IPS-15b (cell line): Measurements from ENCODE around the gene SIK2.
"Not testable (repeated sequence)": the region's sequence is repeated elsewhere in the genome, so short reads cannot be mapped to it uniquely, and the experiment has no call there.

Experiments
- H3K27me3 ChIP-seq: one replicate; pipeline ENCODE4 v1.6.1; 2013; ENCODE audit warnings: low read length; ENCODE audit not compliant: control insufficient read depth, insufficient read depth
- H3K36me3 ChIP-seq: one replicate; pipeline ENCODE4 v1.6.1; 2013; ENCODE audit warnings: low read length; ENCODE audit not compliant: control insufficient read depth, insufficient read depth
- H3K4me1 ChIP-seq: one replicate; pipeline ENCODE4 v1.6.1; 2013; ENCODE audit warnings: mild to moderate bottlenecking, low read length; ENCODE audit not compliant: control insufficient read depth, insufficient read depth
- H3K4me3 ChIP-seq: one replicate; pipeline ENCODE4 v1.5.1; 2013; ENCODE audit warnings: low read depth, low read length
- H3K9ac ChIP-seq: one replicate; pipeline ENCODE4 v1.6.1; 2013; ENCODE audit warnings: low read depth, mild to moderate bottlenecking, low read length
- H3K9me3 ChIP-seq: one replicate; pipeline ENCODE4 v1.6.1; 2013; ENCODE audit warnings: mild to moderate bottlenecking, low read length; ENCODE audit not compliant: control insufficient read depth, insufficient read depth

Gene SIK2

GRCh38 chr11:111645657-111646316 is 43.5 kb downstream of the SIK2 start:
- Histone ChIP-seq H3K9me3 (no peaks in the 10 kb centered on the region), H3K4me1 (no peaks in the 10 kb centered on the region), H3K27me3 (no peaks in the 10 kb centered on the region), H3K9ac (no peak overlapping the region), H3K36me3 (no peaks in the 10 kb centered on the region), H3K4me3 (no peak overlapping the region)

- H3K27me3 ChIP-seq, H3K9me3 ChIP-seq, H3K36me3 ChIP-seq, H3K9ac ChIP-seq, H3K4me1 ChIP-seq, H3K4me3 ChIP-seq: not testable (repeated sequence)
Measured at GRCh38 chr11:111651336-111651735, 49.1 kb downstream of the SIK2 start.

- no peaks in the 10 kb centered on the region for H3K27me3 ChIP-seq
- no peak overlapping the region for H3K9ac ChIP-seq
- no peaks in the 10 kb centered on the region for H3K36me3 ChIP-seq
- no peaks in the 10 kb centered on the region for H3K9me3 ChIP-seq
- no peak overlapping the region for H3K4me3 ChIP-seq
- no peaks in the 10 kb centered on the region for H3K4me1 ChIP-seq
Measured at GRCh38 chr11:111652184-111652583, 49.9 kb downstream of the SIK2 start.

- no peak overlapping the region for H3K9ac ChIP-seq
- H3K4me3 ChIP-seq, result no peak overlapping the region
- no peaks in the 10 kb centered on the region for H3K36me3 ChIP-seq
- no peaks in the 10 kb centered on the region for H3K9me3 ChIP-seq
- no peaks in the 10 kb centered on the region for H3K27me3 ChIP-seq
- H3K4me1 ChIP-seq, result peaks cover 3% of the 10 kb centered on the region
Measured at GRCh38 chr11:111654601-111655000, 52.4 kb downstream of the SIK2 start.

GRCh38 chr11:111655924-111656323 is 53.7 kb downstream of the SIK2 start:
- H3K4me3 ChIP-seq, result no peak overlapping the region
- H3K27me3 ChIP-seq, result no peaks in the 10 kb centered on the region
- H3K9ac ChIP-seq, result no peak overlapping the region
- H3K36me3 ChIP-seq, result no peaks in the 10 kb centered on the region
- no peaks in the 10 kb centered on the region for H3K9me3 ChIP-seq
- H3K4me1 ChIP-seq, result peaks cover 3% of the 10 kb centered on the region

GRCh38 chr11:111657905-111658304 is 55.7 kb downstream of the SIK2 start:
- not testable (repeated sequence) for H3K4me3 ChIP-seq, H3K27me3 ChIP-seq, H3K36me3 ChIP-seq, H3K4me1 ChIP-seq, H3K9ac ChIP-seq, H3K9me3 ChIP-seq

- not testable (repeated sequence) for H3K4me1 ChIP-seq, H3K9me3 ChIP-seq, H3K9ac ChIP-seq, H3K36me3 ChIP-seq, H3K4me3 ChIP-seq, H3K27me3 ChIP-seq
Measured at GRCh38 chr11:111658493-111658892, 56.2 kb downstream of the SIK2 start.

GRCh38 chr11:111659201-111660115 is 57.2 kb downstream of the SIK2 start:
- H3K36me3 ChIP-seq, result no peaks in the 10 kb centered on the region
- no peak overlapping the region for H3K4me3 ChIP-seq
- no peaks in the 10 kb centered on the region for H3K27me3 ChIP-seq
- no peak overlapping the region for H3K9ac ChIP-seq
- no peaks in the 10 kb centered on the region for H3K9me3 ChIP-seq
- peaks cover 3% of the 10 kb centered on the region for H3K4me1 ChIP-seq

- Histone ChIP-seq H3K9ac (no peak overlapping the region), H3K4me1 (peaks cover 3% of the 10 kb centered on the region), H3K36me3 (no peaks in the 10 kb centered on the region)
Measured at GRCh38 chr11:111660822-111661221, 58.6 kb downstream of the SIK2 start.

GRCh38 chr11:111663820-111664219 is 61.6 kb downstream of the SIK2 start:
- Histone ChIP-seq H3K36me3 (no peaks in the 10 kb centered on the region), H3K9ac (no peak overlapping the region), H3K4me1 (peaks cover 3% of the 10 kb centered on the region), H3K9me3 (no peaks in the 10 kb centered on the region), H3K4me3 (no peak overlapping the region), H3K27me3 (no peaks in the 10 kb centered on the region)

More at GRCh38 chr11:111660822-111661221, 58.6 kb downstream of the SIK2 start:
- H3K9me3 ChIP-seq, result no peaks in the 10 kb centered on the region
- H3K4me3 ChIP-seq, result no peak overlapping the region
- H3K27me3 ChIP-seq, result no peaks in the 10 kb centered on the region

GRCh38 chr11:111665777-111666176 is 63.5 kb downstream of the SIK2 start:
- H3K9ac ChIP-seq, result no peak overlapping the region
- H3K9me3 ChIP-seq, result no peaks in the 10 kb centered on the region
- H3K4me1 ChIP-seq, result no peaks in the 10 kb centered on the region
- no peak overlapping the region for H3K4me3 ChIP-seq
- H3K36me3 ChIP-seq, result no peaks in the 10 kb centered on the region
- H3K27me3 ChIP-seq, result no peaks in the 10 kb centered on the region

- H3K27me3 ChIP-seq, result no peaks in the 10 kb centered on the region
- no peak overlapping the region for H3K9ac ChIP-seq
- no peak overlapping the region for H3K4me3 ChIP-seq
- no peaks in the 10 kb centered on the region for H3K9me3 ChIP-seq
- H3K36me3 ChIP-seq, result no peaks in the 10 kb centered on the region
- H3K4me1 ChIP-seq, result no peaks in the 10 kb centered on the region
Measured at GRCh38 chr11:111668980-111669379, 66.7 kb downstream of the SIK2 start.
